SU-DHL-6 (cell line): ENCODE results near the gene RAPGEF6.

Source experiments
- H2AFZ ChIP-seq: fragments of 200-600 bp; sonication (generic); 2 replicates; pipeline ENCODE4 v1.6.1; 2014; ENCODE audit warnings: low read depth, mild to moderate bottlenecking, moderate library complexity, mixed read lengths, antibody characterized with exemption, low read length; ENCODE audit not compliant: severe bottlenecking
- H3F3A ChIP-seq: fragments of 200-600 bp; shearing (Covaris generic); 2 replicates; pipeline ENCODE4 v1.6.0; 2016; ENCODE audit warnings: antibody characterized with exemption, mild to moderate bottlenecking; ENCODE audit not compliant: insufficient read depth
- H3K27ac ChIP-seq: fragments of 200-600 bp; sonication (generic); 2 replicates; pipeline ENCODE4 v1.5.1; 2016; ENCODE audit warnings: low read depth, mild to moderate bottlenecking, low read length, moderate library complexity, mixed read lengths
- H3K27me3 ChIP-seq: fragments of 200-600 bp; sonication (generic), shearing (Covaris generic); 2 replicates; pipeline ENCODE4 v1.6.0; 2014; ENCODE audit warnings: mild to moderate bottlenecking, low read length
- H3K36me3 ChIP-seq: fragments of 200-600 bp; sonication (generic); 2 replicates; pipeline ENCODE4 v1.6.1; 2014; ENCODE audit warnings: mild to moderate bottlenecking, low read length, mixed read lengths
- H3K4me2 ChIP-seq: fragments of 300-600, 200-600 bp; shearing (Covaris generic), sonication (generic); 2 replicates; pipeline ENCODE4 v1.6.0; 2014; ENCODE audit warnings: low read length, low read depth, mild to moderate bottlenecking; ENCODE audit not compliant: poor library complexity, severe bottlenecking
- H3K4me3 ChIP-seq: fragments of 200-600 bp; sonication (generic); 2 replicates; pipeline ENCODE4 v1.5.1; 2014; ENCODE audit warnings: antibody characterized with exemption, low read length, mild to moderate bottlenecking, mixed read lengths; ENCODE audit not compliant: insufficient read depth, poor library complexity, severe bottlenecking
- H3K79me2 ChIP-seq: fragments of 200-600 bp; sonication (generic); 2 replicates; pipeline ENCODE4 v1.6.1; 2014; ENCODE audit warnings: mild to moderate bottlenecking, low read length, moderate library complexity; ENCODE audit not compliant: insufficient read depth
- H3K9ac ChIP-seq: fragments of 200-600 bp; sonication (generic); 2 replicates; pipeline ENCODE4 v1.7.0; 2014; ENCODE audit warnings: mild to moderate bottlenecking, low read length
- H3K9me2 ChIP-seq: fragments of 200-600 bp; sonication (generic); replicated peaks from 2 replicates; pipeline ENCODE4 v1.6.1; 2014; ENCODE audit warnings: low read length; ENCODE audit not compliant: insufficient read depth
- H3K9me3 ChIP-seq: fragments of 200-600 bp; sonication (generic); 2 replicates; pipeline ENCODE4 v1.6.1; 2014; ENCODE audit warnings: low read length, mixed read lengths; ENCODE audit not compliant: insufficient read depth
- H4K20me1 ChIP-seq: fragments of 200-600 bp; sonication (generic); 2 replicates; pipeline ENCODE4 v1.6.1; 2014; ENCODE audit warnings: low read depth, mild to moderate bottlenecking, antibody characterized with exemption, low read length, moderate library complexity, mixed read lengths
- CTCF ChIP-seq: fragments of 200-600 bp; sonication (generic); IDR thresholded peaks from one replicate; pipeline ENCODE4 v1.5.1; 2017; ENCODE audit warnings: antibody characterized with exemption, mild to moderate bottlenecking, low read length, moderate library complexity; ENCODE audit not compliant: insufficient read depth, poor library complexity, severe bottlenecking
- EZH2phosphoT487 ChIP-seq: fragments of 200-600 bp; sonication (generic), shearing (Covaris generic); conservative IDR thresholded peaks from 2 replicates; pipeline ENCODE4 v1.6.1; 2018; ENCODE audit warnings: mild to moderate bottlenecking, antibody characterized with exemption, low read length, moderate library complexity, mixed read lengths

Gene RAPGEF6

GRCh38 chr5:131542723-131543122 is 92.3 kb downstream of the RAPGEF6 start:
- Histone ChIP-seq H3K36me3 (peaks cover 39% of the 10 kb centered on the region; the same call in 1 of the 2 replicates), H2AFZ (no peak overlapping the region), H3K9me3 (no peaks in the 10 kb centered on the region), H3K4me2 (no peak overlapping the region), H3K27me3 (no peaks in the 10 kb centered on the region), H3K79me2 (peaks cover 18% of the 10 kb centered on the region; the same call in 1 of the 2 replicates), H3K9ac (no peak overlapping the region), H3K9me2 (no peaks in the 10 kb centered on the region), H4K20me1 (peaks cover 5% of the 10 kb centered on the region; the same call in 1 of the 2 replicates), H3F3A (peaks cover 4% of the 10 kb centered on the region; the same call in 1 of the 2 replicates), H3K27ac (no peak overlapping the region), H3K4me3 (no peak overlapping the region)
- TF ChIP-seq EZH2phosphoT487 (no peak), CTCF (no peak)

GRCh38 chr5:131541762-131542161 is 93.3 kb downstream of the RAPGEF6 start:
- H3K27me3 ChIP-seq: no peaks in the 10 kb centered on the region
- H3K9me2 ChIP-seq: no peaks in the 10 kb centered on the region
- no peak overlapping the region for H3K27ac ChIP-seq
- no peak overlapping the region for H2AFZ ChIP-seq
- H3K79me2 ChIP-seq: peaks cover 22% of the 10 kb centered on the region; the same call in 1 of the 2 replicates
- no peak overlapping the region for H3K4me3 ChIP-seq
- TF ChIP-seq CTCF (no peak), EZH2phosphoT487 (no peak)
- no peak overlapping the region for H3K4me2 ChIP-seq
- no peak overlapping the region for H3K9ac ChIP-seq
- peaks cover 4% of the 10 kb centered on the region; the same call in 1 of the 2 replicates for H3F3A ChIP-seq
- peaks cover 32% of the 10 kb centered on the region; the same call in 1 of the 2 replicates for H3K36me3 ChIP-seq
- H4K20me1 ChIP-seq: peaks cover 5% of the 10 kb centered on the region; the same call in 1 of the 2 replicates
- H3K9me3 ChIP-seq: no peaks in the 10 kb centered on the region

- peaks cover 4% of the 10 kb centered on the region; the same call in 1 of the 2 replicates for H3F3A ChIP-seq
- H3K9me3 ChIP-seq: no peaks in the 10 kb centered on the region
- H2AFZ ChIP-seq: no peak overlapping the region
- peaks cover 5% of the 10 kb centered on the region; the same call in 1 of the 2 replicates for H4K20me1 ChIP-seq
- TF ChIP-seq CTCF: no peak
- TF ChIP-seq EZH2phosphoT487: no peak
- peaks cover 20% of the 10 kb centered on the region; the same call in 1 of the 2 replicates for H3K79me2 ChIP-seq
- no peak overlapping the region for H3K9ac ChIP-seq
- H3K36me3 ChIP-seq: peaks cover 28% of the 10 kb centered on the region; the same call in 1 of the 2 replicates
- H3K27ac ChIP-seq: no peak overlapping the region
- H3K9me2 ChIP-seq: no peaks in the 10 kb centered on the region
- no peak overlapping the region for H3K4me3 ChIP-seq
- H3K4me2 ChIP-seq: no peak overlapping the region
- no peaks in the 10 kb centered on the region for H3K27me3 ChIP-seq
These were observed 94.0 kb downstream of the RAPGEF6 start for GRCh38 chr5:131541071-131541470.
